ENCODE data around the gene CLCN1.

CLCN1 gene

DNA sequence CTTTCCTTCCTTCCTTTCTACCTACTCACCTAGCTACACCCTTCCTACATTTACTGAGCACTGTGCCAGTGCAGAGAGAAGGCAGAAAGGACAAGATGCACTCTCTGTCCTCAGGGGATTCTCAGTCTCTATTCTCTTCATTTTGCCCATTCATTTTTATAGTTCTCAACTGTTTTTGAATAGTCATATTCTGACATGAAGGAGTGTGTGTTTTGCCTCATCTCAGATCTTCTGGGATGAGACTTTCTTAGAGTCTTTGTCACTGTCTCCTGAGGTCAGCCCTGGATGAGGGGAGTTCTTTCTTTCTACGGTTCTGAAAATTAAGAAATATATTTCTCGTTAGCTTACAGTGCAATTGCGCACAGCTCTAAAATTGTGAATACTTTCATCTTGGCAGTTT is 21.3 kb downstream of the CLCN1 start:
- no peak for DNase-seq

DNA sequence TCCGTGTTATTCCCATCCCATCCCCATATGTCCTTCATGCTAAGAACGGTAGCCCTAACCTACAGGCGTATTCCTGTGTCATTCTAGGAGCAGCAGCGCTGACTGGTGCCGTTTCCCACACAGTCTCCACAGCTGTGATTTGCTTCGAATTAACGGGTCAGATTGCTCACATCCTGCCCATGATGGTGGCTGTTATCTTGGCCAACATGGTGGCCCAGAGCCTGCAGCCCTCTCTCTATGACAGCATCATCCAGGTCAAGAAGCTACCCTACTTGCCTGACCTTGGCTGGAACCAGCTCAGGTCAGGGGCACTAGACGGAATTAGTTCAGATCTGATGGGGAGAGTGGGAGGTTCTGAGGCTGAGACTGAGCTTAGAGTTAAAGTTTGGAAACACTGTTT is 25.9 kb downstream of the CLCN1 start:
- no peak for DNase-seq

DNA sequence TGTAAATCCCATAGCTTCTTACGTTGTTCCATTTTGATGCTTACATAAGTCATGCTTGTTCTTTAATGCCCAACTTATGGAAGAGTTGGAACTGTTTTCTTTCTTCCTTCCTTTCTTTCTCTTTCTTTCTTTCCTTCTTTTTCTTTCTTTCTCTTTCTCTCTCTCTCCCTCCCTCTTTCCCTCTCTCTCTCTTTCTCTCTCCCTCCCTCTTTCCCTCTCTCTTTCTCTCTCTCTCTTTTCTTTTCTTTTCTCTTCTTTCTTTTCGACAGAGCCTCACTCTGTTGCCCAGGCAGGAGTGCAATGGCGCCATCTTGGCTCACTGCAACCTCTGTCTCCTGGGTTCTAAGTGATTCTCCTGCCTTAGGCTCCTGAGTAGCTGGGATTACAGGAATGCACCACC is 27.7 kb downstream of the CLCN1 start:
- DNase-seq, result no peak

GRCh38 chr7:143345428-143345900 is 29.6 kb downstream of the CLCN1 start:
- peak; percentile 83 for DNase-seq

DNA sequence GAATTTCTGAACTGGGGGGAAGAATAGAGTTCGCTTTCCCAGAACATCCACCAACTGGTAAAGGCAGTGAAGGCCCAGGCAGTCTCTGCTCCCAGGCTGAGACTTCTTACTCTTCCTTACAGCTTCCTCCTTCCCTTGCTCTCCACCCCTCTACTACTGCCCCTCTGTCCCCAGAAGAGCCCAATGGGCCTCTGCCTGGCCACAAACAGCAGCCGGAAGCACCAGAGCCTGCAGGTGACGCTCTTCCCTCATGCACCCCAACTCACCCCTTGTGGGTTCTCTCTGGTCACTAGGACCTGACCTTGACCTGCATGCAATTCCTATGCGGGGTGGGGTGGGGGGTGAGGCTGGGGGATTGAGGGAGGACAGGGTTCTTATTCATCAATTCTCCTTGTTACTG is 30.1 kb downstream of the CLCN1 start:
- no peak for DNase-seq

- DNase-seq, result no peak
These were observed 32.0 kb downstream of the CLCN1 start for GRCh38 chr7:143347950-143348349.

DNA sequence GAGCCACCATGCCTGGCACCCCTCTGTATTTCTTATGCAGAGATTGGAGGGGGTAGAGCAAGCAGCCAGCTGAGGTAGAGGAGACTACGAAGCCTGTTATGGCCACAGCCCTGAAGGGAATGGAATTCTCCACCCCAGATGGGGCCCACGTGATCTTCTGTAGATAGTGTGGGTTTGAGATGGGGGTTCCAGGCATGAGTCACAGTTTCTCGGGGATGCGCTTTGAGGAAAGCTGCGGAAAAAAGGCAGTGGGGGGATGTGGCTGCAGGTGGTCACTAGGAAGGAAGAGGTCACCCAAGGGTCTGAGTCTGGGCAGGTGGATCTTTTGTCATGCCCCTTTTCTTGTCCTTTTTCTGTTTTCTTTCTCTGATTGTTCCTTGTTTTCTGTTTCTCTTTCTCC is 35.1 kb downstream of the CLCN1 start:
- no peak for DNase-seq

- DNase-seq, result no peak
These were observed 35.7 kb downstream of the CLCN1 start for GRCh38 chr7:143351574-143351973.

- DNase-seq, result no peak
These were observed 36.7 kb downstream of the CLCN1 start for GRCh38 chr7:143352531-143353002.

- no peak for DNase-seq
These were observed 38.5 kb downstream of the CLCN1 start for GRCh38 chr7:143354376-143354775.

DNA sequence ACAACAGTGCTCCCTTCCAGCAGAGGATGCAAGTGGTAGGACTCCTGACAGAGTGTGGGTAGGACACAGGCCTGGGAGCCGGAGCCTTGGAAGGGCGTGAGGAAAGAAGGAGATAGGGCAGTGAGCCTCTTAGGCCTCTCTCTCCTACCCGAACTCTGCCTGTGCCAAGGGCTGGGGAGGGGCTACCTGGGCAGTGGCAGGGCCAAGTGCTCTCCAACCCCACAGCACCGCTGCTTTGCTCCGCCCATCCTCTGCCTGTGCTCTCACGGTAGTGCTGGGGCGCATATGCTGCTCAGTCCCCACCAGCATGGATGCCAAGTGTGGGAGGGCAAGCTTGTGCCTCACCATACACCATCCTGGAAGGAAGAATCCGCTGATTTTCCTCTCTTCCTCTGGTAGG is 39.1 kb downstream of the CLCN1 start:
- no peak for DNase-seq

DNA sequence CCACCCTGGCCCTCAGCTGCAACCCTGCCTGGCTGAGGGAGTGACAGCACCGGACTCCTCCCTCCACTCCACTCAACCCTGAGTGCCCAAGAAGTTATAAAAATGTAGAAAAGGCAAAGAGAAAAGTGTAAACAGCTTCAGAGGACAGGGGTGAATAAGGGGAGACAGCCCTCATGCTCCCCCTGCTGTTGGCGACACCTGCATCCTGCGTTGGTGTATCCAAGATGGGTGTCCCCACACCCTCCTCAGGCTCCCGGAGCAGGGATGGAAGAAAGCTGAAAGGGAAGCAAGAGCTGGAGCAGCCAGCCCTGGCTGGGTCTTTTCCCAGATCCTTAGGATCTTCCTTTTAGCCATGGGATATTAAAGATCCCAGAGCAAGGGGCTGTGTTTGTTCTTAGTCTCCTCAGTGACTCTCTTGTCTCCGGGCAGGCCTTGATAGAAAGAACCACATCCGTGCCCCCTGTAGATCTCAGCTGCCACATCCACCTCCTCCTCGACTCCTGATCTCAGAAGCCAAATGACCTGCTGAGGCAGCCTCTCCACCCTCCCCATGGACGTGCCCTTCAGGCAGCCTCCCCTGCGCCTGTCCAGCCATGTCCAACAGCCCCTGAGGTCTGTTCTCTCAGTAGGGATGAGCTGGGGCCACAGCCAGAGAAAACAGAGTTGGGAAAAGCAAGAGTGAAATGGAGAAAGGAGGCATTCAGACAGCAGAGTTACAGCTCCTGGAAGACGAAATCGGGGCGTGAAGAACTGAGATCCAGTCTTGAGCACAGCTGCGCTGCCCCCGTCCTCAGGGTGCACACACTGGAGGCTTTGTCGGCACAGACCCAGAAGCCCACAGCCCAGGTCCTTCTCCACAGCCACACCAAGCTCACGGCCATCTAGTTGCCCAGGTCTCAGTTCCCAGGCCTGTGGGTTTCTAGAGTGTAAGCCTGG is 39.8 kb downstream of the CLCN1 start:
- no peak for DNase-seq

DNA sequence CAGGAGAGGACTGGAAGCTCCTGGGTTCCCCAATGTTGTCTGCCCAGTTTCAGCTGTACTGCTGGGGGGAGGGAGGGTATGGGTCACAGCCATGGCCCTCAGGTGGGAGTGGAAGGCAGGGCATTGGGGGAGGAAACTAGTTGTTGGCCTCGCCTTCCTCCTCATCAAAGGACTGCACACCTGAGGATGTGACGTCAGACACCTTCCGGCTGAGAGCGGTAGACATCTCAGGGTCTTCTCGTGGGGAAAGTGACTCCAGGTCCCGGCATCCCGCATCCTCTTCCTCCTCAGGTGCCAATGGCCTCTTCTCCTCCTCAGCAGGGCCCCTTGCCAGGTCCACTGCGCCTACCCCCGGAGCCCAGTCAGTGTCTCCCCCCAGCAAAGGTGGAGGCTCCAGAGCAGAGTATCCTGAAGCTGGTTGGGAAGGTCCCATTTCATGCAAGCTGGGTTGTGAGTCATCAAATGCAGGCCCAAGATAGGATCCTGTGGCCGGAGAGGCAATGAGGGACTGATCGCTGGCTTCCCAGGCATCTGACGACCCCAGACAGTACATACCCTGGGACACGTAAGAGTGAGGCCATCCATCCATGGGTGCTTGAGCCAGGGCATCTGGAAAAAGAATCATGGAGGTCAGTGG is 40.6 kb downstream of the CLCN1 start:
- no peak for DNase-seq

- DNase-seq, result no peak
These were observed 42.7 kb downstream of the CLCN1 start for GRCh38 chr7:143358626-143359025.

DNA sequence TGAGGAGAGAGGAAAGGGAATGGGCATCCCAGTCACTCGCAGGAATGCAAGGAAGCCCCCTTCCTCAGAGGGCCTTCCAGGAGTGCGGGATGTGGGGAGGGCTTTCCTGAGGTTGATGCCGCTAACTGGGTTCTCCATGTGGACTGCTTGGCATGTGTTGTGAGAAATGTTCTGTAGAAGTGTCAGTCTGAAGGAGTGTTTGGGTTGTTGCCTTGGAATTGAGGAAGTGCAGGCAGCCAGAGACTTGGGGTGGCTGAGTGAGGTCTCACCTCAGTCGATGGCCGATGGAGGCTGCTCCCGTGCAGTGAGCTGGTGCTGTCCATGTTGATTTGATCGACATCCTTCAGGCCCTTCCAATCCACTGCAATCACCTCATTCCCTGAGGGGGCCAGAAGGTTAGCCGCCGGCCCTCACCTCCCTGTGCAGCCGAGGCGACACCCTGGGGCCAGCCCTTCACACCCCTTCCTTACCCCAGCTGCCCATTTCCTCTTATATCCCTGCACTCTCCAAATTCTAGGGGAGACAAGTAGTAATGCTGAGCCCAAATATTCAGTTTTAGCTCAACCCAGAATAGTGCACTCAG is 44.0 kb downstream of the CLCN1 start:
- no peak for DNase-seq

GRCh38 chr7:143360788-143361551 is 45.1 kb downstream of the CLCN1 start:
- DNase-seq, result peak; percentile 40

- DNase-seq, result peak; percentile 51
These were observed 45.7 kb downstream of the CLCN1 start for GRCh38 chr7:143361552-143362130.

DNA sequence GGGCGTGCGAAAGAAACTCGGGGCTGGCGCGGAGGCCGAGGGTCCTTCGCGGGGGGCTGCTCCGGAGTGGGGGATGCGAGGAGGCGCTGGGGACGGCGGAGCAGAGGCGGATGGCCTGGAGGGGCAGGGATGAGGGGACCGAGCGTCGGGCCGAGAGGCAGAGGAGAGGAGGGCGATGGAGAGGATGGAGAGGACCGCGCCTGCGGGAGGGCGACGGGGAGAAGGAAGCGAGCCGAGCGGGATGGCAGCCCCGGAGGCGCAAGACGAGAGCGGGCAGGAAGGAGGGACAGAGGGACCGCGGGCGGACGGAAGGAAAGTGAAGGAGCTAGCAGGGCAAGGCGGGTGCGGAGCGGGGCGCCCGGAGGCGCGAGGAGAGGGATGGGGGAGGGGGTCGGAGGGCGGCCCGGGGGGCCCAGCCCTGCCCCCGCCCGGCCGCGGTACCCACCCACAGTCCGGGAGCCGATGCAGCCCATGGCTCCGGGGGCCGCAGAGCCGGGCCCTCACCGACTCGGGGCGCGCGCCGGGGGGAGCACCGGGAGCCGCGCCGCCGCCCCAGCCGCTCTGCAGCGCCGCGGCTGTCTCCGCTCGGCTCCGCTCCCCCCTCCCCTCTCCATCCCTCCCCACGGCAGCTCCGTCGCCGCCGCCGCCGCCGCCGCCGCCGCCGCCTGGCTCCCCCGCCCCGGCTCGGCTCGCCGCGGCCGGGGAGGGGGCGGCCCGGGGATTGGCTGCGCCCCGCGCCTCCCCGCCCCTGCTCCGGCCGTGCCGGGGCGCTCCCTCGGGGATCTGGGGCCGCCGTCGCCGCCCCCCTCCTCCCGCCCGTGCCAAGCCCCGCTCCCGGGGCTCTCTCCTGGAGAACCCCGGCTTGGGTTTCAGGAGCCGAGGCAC is 46.5 kb downstream of the CLCN1 start, which contains the start of gene FAM131B:
FAM131B (minus strand) TSS at position 583 of the 885 bp plus-strand sequence; CDS start at position 473, 110 bp downstream.
- DNase-seq, result peak; percentile 58

GRCh38 chr7:143363016-143363937 is 47.4 kb downstream of the CLCN1 start:
- no peak for DNase-seq

- peak; percentile 83 for DNase-seq
These were observed 52.1 kb downstream of the CLCN1 start for GRCh38 chr7:143367972-143368371.
